GM23248 (cell line): ENCODE results near the gene SLC29A3.

Source experiments
- EZH2 ChIP-seq: fragments of 200-600 bp; sonication (generic); IDR thresholded peaks from 2 replicates; pipeline ENCODE4 v1.6.1; 2018; ENCODE audit warnings: antibody characterized with exemption, mild to moderate bottlenecking; ENCODE audit not compliant: insufficient read depth, poor library complexity, severe bottlenecking
- EZH2phosphoT487 ChIP-seq: fragments of 200-600 bp; sonication (generic); IDR thresholded peaks from 2 replicates; pipeline ENCODE4 v1.6.1; 2018; ENCODE audit warnings: antibody characterized with exemption, moderate library complexity, mild to moderate bottlenecking, low read depth; ENCODE audit not compliant: insufficient read depth

DNA sequence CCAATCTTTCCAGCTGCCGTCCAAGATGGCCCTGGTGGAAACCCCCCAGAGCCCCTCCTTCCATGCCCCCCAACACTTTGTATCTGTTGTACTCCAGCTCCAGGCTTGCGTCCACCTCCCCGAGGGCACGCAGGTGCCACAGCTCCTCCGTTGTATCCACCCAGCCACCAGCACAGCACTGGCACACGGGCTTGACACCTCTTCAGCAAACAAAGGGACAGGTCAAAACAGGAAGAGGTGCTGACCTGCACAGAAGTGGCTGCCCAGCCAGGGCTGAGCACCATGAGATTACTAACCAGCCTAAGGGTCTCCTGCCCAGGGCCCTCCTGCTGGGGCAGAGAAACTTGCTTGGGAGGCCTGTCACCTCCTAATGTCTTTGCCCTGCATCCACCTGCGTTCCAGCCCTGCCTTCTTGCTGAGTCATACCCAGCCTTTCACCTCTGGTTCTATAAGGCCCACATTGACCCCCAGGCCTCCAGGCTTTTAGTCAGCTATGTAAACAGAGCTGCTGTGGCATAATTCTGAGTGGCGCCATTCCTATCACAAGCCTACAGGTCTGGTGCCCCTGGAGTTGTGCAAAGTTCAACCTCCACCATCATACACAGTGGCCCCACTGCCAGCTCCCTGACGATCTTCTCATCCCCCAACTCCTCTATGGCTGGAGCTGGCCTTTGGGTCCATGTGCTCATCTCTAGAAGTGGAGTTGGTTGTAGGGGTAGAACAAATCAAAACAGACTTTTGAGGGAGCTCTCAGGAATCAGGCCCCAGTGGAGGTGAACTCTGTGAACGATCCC is 20.9 kb downstream of the SLC29A3 start:
- TF ChIP-seq EZH2phosphoT487: no peak
- no peak for TF ChIP-seq EZH2
